A549 (cell line): Measurements from ENCODE around the gene PLD5.

ENCODE experiments used
- EP300 ChIP-seq, 2 experiments: fragments of >200 bp; sonication (Bioruptor Twin); formaldehyde crosslinking; IDR thresholded peaks; 2 replicates in 1 of 2; 3 replicates in 1 of 2; pipeline ENCODE4 v1.6.1; 2016 to 2017
- FOSL2 ChIP-seq, 2 experiments: fragments of 450-650 bp in 1 of 2; fragments of >200 bp in 1 of 2; sonication (Bioruptor Twin) in 1 of 2; formaldehyde crosslinking; IDR thresholded peaks; 2 replicates each; pipeline versions ENCODE4 v1.5.0 to v1.6.1; 2016 to 2020; ENCODE audit warnings: mild to moderate bottlenecking in 1 of 2, moderate library complexity in 1 of 2
- HOXA7 ChIP-seq: fragments of 250-450 bp; sonication (Bioruptor Pico); IDR thresholded peaks from 2 replicates; pipeline ENCODE4 v1.5.0; 2020; ENCODE audit warnings: mild to moderate bottlenecking, moderate library complexity
- JUN ChIP-seq, 2 experiments: fragments of >200 bp; sonication (Bioruptor Twin); formaldehyde crosslinking; IDR thresholded peaks; 2 replicates in 1 of 2; 3 replicates in 1 of 2; pipeline ENCODE4 v1.6.1; 2016 to 2017
- MYC ChIP-seq: IDR thresholded peaks from 2 replicates; pipeline ENCODE4 v1.6.1; 2012; ENCODE audit warnings: mild to moderate bottlenecking, inconsistent platforms, low read length, improper control_type of control experiment, borderline replicate concordance
- POLR2A ChIP-seq: IDR thresholded peaks from 2 replicates; pipeline ENCODE4 v1.6.1; 2012; ENCODE audit warnings: mild to moderate bottlenecking, low read length
- POLR2AphosphoS2 ChIP-seq: conservative IDR thresholded peaks from 2 replicates; pipeline ENCODE4 v1.6.1; 2012; ENCODE audit warnings: low read length, improper control_type of control experiment, inconsistent platforms
- SREBF2 ChIP-seq: fragments of 450-650 bp; IDR thresholded peaks from 2 replicates; pipeline ENCODE4 v1.6.1; 2014; ENCODE audit warnings: mild to moderate bottlenecking, moderate library complexity
- TF ChIP-seq, protein P1 (sequence below): fragments of 200-600 bp; sonication (generic); IDR thresholded peaks from 2 replicates; pipeline ENCODE4 v1.6.1; 2016; ENCODE audit warnings: antibody characterized with exemption, mild to moderate bottlenecking, moderate library complexity
- TF ChIP-seq, protein P2 (sequence below): fragments of >200 bp; sonication (Bioruptor Twin); formaldehyde crosslinking; IDR thresholded peaks from 3 replicates; pipeline ENCODE4 v1.5.1; 2016
- TF ChIP-seq, protein P3 (sequence below): fragments of >200 bp; sonication (Bioruptor Twin); formaldehyde crosslinking; IDR thresholded peaks from 2 replicates; pipeline ENCODE4 v1.6.1; 2016
- TF ChIP-seq, protein P4 (sequence below): fragments of 450-650 bp; IDR thresholded peaks from 2 replicates; pipeline ENCODE4 v1.6.1; 2014; ENCODE audit warnings: antibody characterized with exemption
- TF ChIP-seq, protein P5 (sequence below): IDR thresholded peaks from 2 replicates; pipeline ENCODE4 v1.6.1; 2012; ENCODE audit warnings: low read depth, borderline replicate concordance
- TF ChIP-seq, protein P6 (sequence below): IDR thresholded peaks from 2 replicates; pipeline ENCODE4 v1.6.1; 2012

DNA sequence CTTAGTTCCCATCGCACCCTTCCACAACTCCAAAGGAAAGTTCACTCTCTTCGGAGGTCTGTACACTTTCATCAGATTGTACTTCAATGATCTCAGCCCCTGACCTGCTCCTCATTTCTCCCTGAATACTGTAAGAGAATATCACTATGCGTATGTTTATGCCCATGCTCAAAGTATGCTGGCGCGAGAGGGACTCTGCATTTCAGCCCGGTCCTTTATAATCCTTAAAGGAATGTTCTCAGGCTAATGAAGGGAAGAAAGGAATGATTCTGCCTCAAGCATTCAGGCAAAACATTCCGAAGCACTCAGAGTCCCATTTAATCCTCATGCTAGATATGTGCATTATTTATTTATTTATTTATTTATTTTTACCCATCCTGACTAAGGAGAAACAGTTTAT, 76.8 kb downstream of the PLD5 start:
- TF ChIP-seq, protein P1, sequence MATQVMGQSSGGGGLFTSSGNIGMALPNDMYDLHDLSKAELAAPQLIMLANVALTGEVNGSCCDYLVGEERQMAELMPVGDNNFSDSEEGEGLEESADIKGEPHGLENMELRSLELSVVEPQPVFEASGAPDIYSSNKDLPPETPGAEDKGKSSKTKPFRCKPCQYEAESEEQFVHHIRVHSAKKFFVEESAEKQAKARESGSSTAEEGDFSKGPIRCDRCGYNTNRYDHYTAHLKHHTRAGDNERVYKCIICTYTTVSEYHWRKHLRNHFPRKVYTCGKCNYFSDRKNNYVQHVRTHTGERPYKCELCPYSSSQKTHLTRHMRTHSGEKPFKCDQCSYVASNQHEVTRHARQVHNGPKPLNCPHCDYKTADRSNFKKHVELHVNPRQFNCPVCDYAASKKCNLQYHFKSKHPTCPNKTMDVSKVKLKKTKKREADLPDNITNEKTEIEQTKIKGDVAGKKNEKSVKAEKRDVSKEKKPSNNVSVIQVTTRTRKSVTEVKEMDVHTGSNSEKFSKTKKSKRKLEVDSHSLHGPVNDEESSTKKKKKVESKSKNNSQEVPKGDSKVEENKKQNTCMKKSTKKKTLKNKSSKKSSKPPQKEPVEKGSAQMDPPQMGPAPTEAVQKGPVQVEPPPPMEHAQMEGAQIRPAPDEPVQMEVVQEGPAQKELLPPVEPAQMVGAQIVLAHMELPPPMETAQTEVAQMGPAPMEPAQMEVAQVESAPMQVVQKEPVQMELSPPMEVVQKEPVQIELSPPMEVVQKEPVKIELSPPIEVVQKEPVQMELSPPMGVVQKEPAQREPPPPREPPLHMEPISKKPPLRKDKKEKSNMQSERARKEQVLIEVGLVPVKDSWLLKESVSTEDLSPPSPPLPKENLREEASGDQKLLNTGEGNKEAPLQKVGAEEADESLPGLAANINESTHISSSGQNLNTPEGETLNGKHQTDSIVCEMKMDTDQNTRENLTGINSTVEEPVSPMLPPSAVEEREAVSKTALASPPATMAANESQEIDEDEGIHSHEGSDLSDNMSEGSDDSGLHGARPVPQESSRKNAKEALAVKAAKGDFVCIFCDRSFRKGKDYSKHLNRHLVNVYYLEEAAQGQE = no peak
- TF ChIP-seq EP300 (IDR thresholded peaks at IDR 0.05) (no peak), POLR2AphosphoS2 (no peak), FOSL2 (IDR thresholded peaks at IDR 0.05) (no peak), FOSL2 (CRISPR knock-in tag; IDR thresholded peaks at IDR 0.05) (no peak), HOXA7 (CRISPR knock-in tag) (no peak), POLR2A (no peak), MYC (no peak), SREBF2 (no peak), JUN (IDR thresholded peaks at IDR 0.05) (no peak)
- TF ChIP-seq, protein P2, sequence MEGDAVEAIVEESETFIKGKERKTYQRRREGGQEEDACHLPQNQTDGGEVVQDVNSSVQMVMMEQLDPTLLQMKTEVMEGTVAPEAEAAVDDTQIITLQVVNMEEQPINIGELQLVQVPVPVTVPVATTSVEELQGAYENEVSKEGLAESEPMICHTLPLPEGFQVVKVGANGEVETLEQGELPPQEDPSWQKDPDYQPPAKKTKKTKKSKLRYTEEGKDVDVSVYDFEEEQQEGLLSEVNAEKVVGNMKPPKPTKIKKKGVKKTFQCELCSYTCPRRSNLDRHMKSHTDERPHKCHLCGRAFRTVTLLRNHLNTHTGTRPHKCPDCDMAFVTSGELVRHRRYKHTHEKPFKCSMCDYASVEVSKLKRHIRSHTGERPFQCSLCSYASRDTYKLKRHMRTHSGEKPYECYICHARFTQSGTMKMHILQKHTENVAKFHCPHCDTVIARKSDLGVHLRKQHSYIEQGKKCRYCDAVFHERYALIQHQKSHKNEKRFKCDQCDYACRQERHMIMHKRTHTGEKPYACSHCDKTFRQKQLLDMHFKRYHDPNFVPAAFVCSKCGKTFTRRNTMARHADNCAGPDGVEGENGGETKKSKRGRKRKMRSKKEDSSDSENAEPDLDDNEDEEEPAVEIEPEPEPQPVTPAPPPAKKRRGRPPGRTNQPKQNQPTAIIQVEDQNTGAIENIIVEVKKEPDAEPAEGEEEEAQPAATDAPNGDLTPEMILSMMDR = no peak
- TF ChIP-seq, protein P3, sequence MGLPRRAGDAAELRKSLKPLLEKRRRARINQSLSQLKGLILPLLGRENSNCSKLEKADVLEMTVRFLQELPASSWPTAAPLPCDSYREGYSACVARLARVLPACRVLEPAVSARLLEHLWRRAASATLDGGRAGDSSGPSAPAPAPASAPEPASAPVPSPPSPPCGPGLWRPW = no peak
- TF ChIP-seq, protein P4, sequence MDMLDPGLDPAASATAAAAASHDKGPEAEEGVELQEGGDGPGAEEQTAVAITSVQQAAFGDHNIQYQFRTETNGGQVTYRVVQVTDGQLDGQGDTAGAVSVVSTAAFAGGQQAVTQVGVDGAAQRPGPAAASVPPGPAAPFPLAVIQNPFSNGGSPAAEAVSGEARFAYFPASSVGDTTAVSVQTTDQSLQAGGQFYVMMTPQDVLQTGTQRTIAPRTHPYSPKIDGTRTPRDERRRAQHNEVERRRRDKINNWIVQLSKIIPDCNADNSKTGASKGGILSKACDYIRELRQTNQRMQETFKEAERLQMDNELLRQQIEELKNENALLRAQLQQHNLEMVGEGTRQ = no peak
- TF ChIP-seq, protein P5, sequence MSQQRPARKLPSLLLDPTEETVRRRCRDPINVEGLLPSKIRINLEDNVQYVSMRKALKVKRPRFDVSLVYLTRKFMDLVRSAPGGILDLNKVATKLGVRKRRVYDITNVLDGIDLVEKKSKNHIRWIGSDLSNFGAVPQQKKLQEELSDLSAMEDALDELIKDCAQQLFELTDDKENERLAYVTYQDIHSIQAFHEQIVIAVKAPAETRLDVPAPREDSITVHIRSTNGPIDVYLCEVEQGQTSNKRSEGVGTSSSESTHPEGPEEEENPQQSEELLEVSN = no peak
- TF ChIP-seq, protein P6, sequence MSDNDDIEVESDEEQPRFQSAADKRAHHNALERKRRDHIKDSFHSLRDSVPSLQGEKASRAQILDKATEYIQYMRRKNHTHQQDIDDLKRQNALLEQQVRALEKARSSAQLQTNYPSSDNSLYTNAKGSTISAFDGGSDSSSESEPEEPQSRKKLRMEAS = no peak
